Measurements from ENCODE around the gene RERG.

DNA sequence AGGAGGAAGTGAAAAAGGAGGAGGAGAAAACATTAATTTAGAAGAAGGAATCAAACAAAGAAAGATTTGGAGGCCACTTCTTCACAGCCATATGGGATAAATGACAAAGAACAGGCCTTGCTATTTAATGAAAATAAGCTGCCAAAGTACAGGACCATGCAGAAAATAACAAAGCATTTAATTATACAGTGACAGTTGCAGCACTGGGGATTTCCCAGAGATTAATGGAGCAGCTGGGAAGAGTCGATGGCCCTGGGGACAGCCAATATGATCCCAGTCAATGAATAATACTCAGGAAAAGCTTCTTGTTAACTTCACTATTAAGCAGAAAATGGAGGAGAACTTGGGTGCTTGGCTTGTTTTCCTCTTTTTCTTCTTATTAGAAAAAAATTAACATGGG lies 34.6 kb downstream of the RERG start:
- TF ChIP-seq POLR2A (IDR thresholded peaks at IDR 0.05) (no peak), CTCF (IDR thresholded peaks at IDR 0.05) (no peak)
